GM19372 (cell line): Measurements from ENCODE around the gene GBP2.
"Not testable (repeated sequence)": the region's sequence is repeated elsewhere in the genome, so short reads cannot be mapped to it uniquely, and the experiment has no call there.

Source experiments
- ATAC-seq: cut with Tn5 transposase; IDR thresholded peaks from one replicate; pipeline ENCODE4 v1.9.1; 2021; ENCODE audit warnings: mild to moderate bottlenecking, low read depth, moderate library complexity; ENCODE audit not compliant: unreplicated experiment

The GBP2 gene

GRCh38 chr1:89126602-89127565 is 970 bp upstream of the GBP2 start:
- not testable (repeated sequence) for ATAC-seq

- ATAC-seq: peak; percentile 31
Measured at GRCh38 chr1:89125240-89125912, 538 bp downstream of the GBP2 start.

DNA sequence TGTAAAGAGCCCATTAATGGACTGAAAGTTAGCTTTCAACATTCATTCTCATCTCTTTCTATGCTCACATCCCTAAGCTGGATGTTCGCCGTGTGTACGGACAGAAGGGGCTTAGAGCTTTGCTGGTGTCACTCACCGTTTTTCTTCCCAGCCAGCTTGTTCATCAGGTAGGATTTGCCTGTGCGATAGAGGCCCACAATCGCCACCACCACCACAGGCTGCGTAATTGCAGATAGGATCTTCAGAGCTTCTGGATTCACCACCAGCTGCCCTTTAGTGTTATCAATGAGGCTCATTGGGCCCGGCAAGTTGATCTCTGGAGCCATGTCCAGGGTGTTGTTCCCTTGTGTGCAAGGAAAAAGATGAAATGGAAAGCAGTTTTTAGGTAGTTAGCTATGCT is 4.3 kb downstream of the GBP2 start:
- no peak for ATAC-seq

GRCh38 chr1:89114662-89115061 is 11.3 kb downstream of the GBP2 start:
- no peak for ATAC-seq

GRCh38 chr1:89112871-89113613 is 12.9 kb downstream of the GBP2 start:
- no peak for ATAC-seq

- no peak for ATAC-seq
Measured at GRCh38 chr1:89104687-89105086, 21.2 kb downstream of the GBP2 start.

GRCh38 chr1:89104147-89104546 is 21.8 kb downstream of the GBP2 start:
- no peak for ATAC-seq

GRCh38 chr1:89102021-89102420 is 23.9 kb downstream of the GBP2 start:
- no peak for ATAC-seq

- no peak for ATAC-seq
Measured at GRCh38 chr1:89100412-89100811, 25.5 kb downstream of the GBP2 start.

DNA sequence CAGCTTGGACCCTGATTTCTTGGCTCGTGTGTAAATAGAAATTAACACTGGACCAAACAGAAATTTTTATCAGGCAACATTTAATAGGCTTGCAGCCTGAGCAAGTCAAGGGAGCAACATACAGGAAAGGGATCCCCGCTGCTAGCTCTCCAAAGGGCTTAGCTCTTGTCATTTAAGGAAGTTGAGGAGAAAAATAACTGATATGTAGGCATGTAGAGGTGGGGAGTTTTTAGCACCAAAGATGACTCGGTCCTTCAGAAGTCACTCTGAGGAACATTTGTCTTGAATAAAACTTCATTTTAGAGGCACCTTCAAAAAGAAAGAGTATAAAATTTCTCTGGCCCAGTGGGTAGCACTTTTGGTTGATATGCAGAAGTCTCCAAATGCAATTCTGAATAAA is 27.1 kb downstream of the GBP2 start:
- ATAC-seq: no peak

GRCh38 chr1:89095737-89096136 is 30.2 kb downstream of the GBP2 start:
- ATAC-seq: no peak

- no peak for ATAC-seq
Measured at GRCh38 chr1:89089962-89090361, 36.0 kb downstream of the GBP2 start.

GRCh38 chr1:89088572-89088971 is 37.3 kb downstream of the GBP2 start:
- no peak for ATAC-seq

- no peak for ATAC-seq
Measured at GRCh38 chr1:89087241-89087640, 38.7 kb downstream of the GBP2 start.

DNA sequence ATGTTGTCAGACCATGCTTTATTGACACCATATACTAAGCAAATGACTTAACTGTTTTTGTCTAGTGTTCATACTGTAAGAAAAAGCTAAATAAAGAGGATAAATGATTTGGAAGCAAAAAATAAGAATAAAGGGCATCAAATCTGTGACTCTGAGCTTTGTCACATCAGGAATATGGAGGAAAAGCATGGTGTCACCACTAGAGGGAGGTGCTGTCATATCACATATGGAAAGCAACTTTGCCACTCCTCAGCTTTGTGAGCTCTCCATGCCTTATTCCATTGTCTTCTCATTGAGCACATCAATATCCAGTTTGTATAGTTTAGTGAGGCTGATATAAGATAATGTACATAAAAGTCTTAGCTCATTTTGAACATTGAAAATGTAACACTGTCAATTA is 40.1 kb downstream of the GBP2 start:
- ATAC-seq: no peak

DNA sequence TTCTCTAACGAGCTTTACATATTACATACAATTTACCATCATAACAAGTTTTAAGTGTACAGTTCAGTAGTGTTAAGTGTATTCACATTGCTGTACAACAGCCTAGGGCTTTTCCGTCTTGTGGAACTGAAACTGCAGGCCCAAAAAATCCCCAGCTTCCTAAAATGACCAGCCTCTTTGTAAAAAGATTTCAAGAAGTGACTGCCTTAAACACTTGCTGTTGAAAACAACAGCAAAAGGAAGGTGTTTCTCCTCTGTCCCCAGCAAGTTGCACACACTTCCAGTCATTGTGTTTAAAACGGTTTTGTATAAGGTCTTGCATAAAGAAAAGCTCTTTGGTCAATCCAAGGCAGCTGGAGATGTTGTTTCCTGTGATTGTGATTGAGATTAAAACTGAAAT is 44.9 kb downstream of the GBP2 start:
- no peak for ATAC-seq

DNA sequence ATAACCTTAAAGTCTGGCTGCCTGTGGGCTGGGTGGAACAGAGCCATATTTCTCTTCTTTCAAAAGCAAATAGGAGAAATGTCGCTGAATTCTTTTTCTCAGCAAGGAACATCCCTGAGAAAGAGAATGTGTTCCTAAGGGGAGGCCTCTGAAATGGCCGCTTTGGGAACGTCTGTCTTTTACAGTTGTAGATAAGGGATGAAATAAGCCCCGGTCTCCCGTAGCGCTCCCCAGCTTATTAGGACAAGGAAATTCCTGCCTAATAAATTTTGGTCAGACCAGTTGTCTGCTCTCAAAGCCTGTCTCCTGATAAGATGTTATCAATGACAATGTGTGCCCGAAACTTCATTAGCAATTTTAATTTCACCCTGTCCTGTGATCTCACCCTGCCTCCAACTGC is 45.8 kb downstream of the GBP2 start:
- not testable (repeated sequence) for ATAC-seq

DNA sequence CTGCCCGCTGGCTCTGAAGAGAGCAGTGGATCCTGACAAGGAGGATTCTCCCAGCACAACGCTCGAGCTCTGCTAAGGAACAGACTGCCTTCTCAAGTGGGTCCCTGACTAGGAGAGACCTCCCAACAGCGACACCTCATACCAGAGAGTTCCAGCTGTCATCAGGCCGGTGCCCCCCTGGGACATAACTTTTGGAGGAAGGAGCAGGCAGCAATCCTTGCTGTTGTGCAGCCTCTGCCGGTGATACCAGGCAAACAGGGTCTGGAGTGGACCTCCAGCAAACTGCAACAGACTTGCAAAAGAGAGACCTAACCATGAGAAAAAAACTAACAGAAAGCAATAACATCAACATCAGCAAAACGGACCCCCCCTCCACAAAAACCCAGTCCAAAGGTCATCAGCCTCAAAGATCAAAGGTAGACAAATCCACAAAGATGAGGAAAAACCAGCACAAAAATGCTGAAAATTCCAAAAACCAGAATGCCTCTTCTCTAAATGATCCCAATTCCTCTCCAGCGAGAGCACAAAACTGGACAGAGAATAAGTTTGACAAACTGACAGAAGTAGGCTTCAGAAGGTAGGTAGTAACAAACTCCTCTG is 53.3 kb downstream of the GBP2 start:
- ATAC-seq: not testable (repeated sequence)

GRCh38 chr1:89070509-89070908 is 55.4 kb downstream of the GBP2 start:
- ATAC-seq: no peak

- ATAC-seq: no peak
Measured at GRCh38 chr1:89069951-89070350, 56.0 kb downstream of the GBP2 start.

- ATAC-seq: no peak
Measured at GRCh38 chr1:89068291-89068690, 57.6 kb downstream of the GBP2 start.
